ENCODE results near the gene EML6.

Gene EML6

GRCh38 chr2:54945391-54946219 is 222.1 kb downstream of the EML6 start:
- no peak for DNase-seq (ENCODE audit: low read depth in 2 of 2)

DNA sequence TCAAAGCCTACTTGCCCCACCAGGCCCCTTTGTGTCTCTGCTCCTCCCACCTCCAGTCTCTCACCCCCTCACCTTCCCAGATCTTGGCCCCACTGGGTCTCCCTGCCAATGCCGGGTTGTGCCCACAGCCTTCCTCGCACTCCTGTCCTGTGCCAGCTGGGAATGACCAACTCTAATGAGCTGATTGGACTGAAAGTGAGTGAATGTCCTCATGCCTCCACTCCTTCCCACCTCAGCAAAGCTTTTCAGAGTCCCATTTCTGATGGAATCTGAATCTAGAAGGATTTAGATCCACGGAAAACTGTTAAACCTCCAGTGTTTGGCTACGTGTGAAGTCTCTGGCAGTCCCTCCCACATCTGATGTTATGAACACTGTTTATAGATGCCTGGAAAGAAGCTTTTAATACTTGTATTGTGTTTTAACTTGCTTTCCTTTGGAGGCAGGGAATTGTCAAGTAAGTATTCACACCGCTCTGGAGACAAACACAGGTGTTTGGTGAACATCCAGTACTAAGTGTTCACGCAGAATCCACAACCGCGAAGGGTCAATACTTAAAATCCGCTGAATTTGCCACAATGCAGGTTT is 222.9 kb downstream of the EML6 start:
- no peak for DNase-seq (ENCODE audit: low read depth in 2 of 2)

GRCh38 chr2:54947136-54947535 is 223.7 kb downstream of the EML6 start:
- DNase-seq (ENCODE audit: low read depth in 2 of 2) = no peak

- DNase-seq (ENCODE audit: low read depth in 2 of 2) = no peak
Measured at GRCh38 chr2:54947646-54948045, 224.2 kb downstream of the EML6 start.

DNA sequence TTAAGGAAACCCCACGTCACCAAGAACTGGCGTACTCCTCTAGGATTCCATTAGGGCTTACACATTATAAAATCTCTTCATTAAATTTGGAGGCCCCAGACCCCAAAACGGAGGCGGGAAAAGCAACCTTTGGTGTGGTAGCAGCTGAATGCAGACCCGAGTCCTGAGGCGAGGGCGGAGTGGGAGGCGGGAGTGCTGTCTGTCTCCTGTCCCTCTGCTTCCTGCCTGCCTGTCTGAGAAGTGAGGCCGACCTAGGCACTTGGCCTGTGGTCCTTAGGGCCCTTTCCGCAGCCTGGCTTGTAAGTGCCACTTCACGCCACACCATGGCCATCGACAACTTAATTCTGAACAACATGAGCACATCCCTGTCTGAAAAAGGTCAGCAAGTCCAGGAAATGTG is 224.7 kb downstream of the EML6 start:
- no peak for DNase-seq (ENCODE audit: low read depth in 2 of 2)

- DNase-seq (ENCODE audit: low read depth in 2 of 2) = no peak
Measured at GRCh38 chr2:54949431-54949830, 226.0 kb downstream of the EML6 start.

- no peak for DNase-seq (ENCODE audit: low read depth in 2 of 2)
Measured at GRCh38 chr2:54950811-54951210, 227.3 kb downstream of the EML6 start.

DNA sequence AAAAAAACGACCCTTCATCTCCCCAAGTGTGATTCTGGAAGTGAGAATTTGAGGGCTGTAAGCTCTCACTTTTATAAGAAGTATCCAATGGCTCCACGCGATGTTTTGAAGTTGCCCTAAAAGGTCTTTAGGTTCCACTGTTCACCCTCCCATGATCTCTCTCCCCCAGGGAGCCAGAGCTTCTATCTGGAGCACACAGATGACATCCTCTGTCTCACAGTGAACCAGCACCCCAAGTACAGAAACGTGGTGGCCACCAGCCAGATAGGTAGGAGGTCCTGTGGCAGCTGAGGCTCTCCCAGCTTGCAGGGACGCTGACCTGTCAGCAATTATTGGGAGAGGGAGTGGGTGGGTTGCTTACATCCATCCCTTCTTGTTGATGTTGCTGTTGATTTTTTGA is 229.0 kb downstream of the EML6 start:
- no peak for DNase-seq (ENCODE audit: low read depth in 2 of 2)

DNA sequence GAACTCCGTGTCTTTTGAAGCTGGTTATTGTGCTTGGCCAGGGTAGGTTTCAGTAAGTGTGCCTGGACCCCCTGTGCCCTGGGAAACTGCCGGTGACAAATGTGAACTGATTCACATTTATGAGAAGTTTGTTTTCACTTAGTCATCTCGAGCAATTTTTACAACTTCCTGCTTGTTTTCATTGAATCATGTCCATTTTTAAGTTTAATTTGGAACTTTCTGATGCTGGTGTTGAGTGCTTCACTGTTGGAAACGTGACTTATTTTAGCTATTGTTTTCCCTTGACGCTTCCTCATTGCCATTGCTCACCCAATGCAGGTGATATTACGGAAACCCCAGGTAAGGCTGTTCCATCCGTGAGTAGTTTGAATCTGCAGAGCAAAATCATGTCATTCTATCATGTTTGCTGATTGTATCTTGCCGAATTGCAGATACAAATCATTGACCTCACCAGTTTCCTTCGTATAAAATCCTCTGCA is 229.6 kb downstream of the EML6 start:
- no peak for DNase-seq (ENCODE audit: low read depth in 2 of 2)

GRCh38 chr2:54954158-54954557 is 230.7 kb downstream of the EML6 start:
- no peak for DNase-seq (ENCODE audit: low read depth in 2 of 2)

- no peak for DNase-seq (ENCODE audit: low read depth in 2 of 2)
Measured at GRCh38 chr2:54954705-54955357, 231.4 kb downstream of the EML6 start.

- DNase-seq (ENCODE audit: low read depth in 2 of 2) = no peak
Measured at GRCh38 chr2:54955358-54956110, 232.1 kb downstream of the EML6 start.

GRCh38 chr2:54956111-54956627 is 232.7 kb downstream of the EML6 start:
- DNase-seq (ENCODE audit: low read depth in 2 of 2) = no peak

GRCh38 chr2:54957321-54957999 is 234.0 kb downstream of the EML6 start:
- no peak for DNase-seq (ENCODE audit: low read depth in 2 of 2)

DNA sequence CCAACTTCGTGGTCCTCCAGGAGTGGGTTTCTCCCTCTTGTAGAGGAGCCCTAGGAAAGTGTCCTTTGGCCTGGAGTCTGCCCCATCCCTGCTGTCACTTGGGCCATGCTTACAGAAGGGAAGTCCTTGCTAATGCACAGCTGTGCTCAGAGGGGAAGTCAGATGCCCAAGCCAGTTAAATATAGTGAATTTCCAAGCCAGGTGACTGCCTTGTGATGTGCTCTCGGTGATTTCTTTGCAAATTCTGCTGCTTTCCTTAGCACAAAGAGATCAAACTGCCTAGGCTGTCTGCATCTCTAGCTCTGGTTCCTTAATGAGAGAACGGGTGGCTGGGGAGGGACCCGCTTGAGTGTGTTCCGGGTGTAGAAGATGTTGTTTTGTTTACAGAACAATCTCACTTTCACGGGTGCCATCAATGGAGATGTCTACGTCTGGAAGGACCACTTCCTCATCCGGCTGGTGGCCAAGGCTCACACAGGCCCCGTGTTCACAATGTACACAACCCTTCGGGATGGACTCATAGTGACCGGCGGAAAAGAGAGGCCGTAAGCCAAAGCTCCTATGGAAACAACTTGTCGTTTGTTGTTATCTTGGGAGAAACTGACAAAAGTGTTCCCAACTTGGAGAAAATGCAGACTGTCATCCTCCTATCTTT is 235.4 kb downstream of the EML6 start:
- no peak for DNase-seq (ENCODE audit: low read depth in 2 of 2)

- DNase-seq (ENCODE audit: low read depth in 2 of 2) = no peak
Measured at GRCh38 chr2:54960164-54960563, 236.7 kb downstream of the EML6 start.

DNA sequence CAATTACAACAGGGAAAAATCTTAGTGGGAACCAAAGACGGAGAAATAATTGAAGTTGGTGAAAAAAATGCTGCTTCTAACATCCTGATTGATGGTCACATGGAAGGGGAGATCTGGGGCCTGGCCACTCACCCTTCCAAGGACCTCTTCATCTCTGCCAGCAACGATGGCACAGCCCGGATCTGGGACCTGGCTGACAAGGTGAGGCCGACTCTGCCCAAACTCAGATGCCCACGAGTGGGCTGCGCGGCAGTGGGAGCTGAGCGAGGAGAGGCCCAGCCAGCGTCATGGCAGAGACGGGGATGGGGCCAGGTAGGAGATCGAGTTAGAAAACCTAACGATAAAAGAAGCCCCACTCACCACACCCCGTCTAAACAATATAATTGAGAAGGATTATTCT is 239.0 kb downstream of the EML6 start:
- no peak for DNase-seq (ENCODE audit: low read depth in 2 of 2)

GRCh38 chr2:54962935-54963440 is 239.5 kb downstream of the EML6 start:
- DNase-seq (ENCODE audit: low read depth in 2 of 2) = no peak

GRCh38 chr2:54963476-54963875 is 240.0 kb downstream of the EML6 start:
- no peak for DNase-seq (ENCODE audit: low read depth in 2 of 2)

DNA sequence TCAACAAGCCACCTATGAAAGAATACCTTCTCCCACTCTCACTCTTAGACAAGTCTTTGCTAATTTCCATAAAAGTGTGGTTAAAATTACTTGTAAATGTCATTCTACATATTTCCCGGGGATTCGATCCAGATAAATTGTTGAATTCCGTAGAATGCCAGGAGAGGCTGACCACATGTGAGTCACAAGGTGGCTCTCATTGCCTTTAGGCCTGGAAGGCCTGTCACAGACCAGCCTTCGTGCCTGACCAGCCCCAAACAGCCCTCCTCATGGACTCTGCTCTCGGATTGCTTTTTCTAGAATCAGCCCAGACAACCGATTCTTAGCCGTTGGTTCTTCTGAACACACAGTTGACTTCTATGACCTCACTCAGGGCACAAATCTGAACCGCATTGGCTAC is 240.8 kb downstream of the EML6 start:
- DNase-seq (ENCODE audit: low read depth in 2 of 2) = no peak

GRCh38 chr2:54964816-54965215 is 241.4 kb downstream of the EML6 start:
- no peak for DNase-seq (ENCODE audit: low read depth in 2 of 2)
